Caco-2 (cell line): ENCODE data around the gene CENPX. TPM values are rescaled to one million over a fixed set of nuclear protein-coding genes. Genes with fewer than 3 reads are reported as not detected.
A peak's percentile ranks its signal among the peaks of the same experiment; 100 is the strongest.

Experiments
- BruUV-seq: library from RNA; stranded (reverse); fragments of 400-500 nt; replicated peaks from 2 replicates; lab custom pipeline; 2021; lab: Mats Ljungman, UMichigan
- CTCF ChIA-PET: fragments of 300-600 bp; sonication (Branson Sonifier 250); formaldehyde crosslinking; loops from one replicate; lab custom pipeline; 2022; ENCODE audit warnings: antibody characterized with exemption; lab: Charles Lee
- POLR2A ChIA-PET: fragments of 300-600 bp; sonication (Branson Sonifier 250); formaldehyde crosslinking; loops from one replicate; lab custom pipeline; 2022; ENCODE audit warnings: antibody characterized with exemption; lab: Charles Lee
- DNase-seq, 2 experiments: peaks; one replicate each; pipeline versions ENCODE4 v3.0.0 to v3.0.0-alpha.2; 2020 to 2022
- H3K27me3 ChIP-seq: replicated peaks from 2 replicates; pipeline ENCODE4 v1.6.0; 2011; ENCODE audit warnings: low read length; ENCODE audit not compliant: control insufficient read depth, insufficient read depth
- H3K36me3 ChIP-seq: 2 replicates; pipeline ENCODE4 v1.5.1; 2011; ENCODE audit warnings: low read length; ENCODE audit not compliant: control insufficient read depth, insufficient read depth
- H3K4me1 ChIP-seq: fragments of 250-450 bp; sonication (Bioruptor Pico); 2 replicates; pipeline ENCODE4 v1.5.1; 2020; ENCODE audit warnings: mild to moderate bottlenecking
- H3K4me3 ChIP-seq: 2 replicates; pipeline ENCODE4 v1.5.1; 2011; ENCODE audit warnings: low read depth, mild to moderate bottlenecking, control low read depth, low read length
- H3K9me3 ChIP-seq: fragments of 250-450 bp; sonication (Bioruptor Pico); 2 replicates; pipeline ENCODE4 v1.5.1; 2020; ENCODE audit warnings: mild to moderate bottlenecking, moderate library complexity
- H3K27ac Mint-ChIP-seq: one replicate; pipeline ENCODE4 v1.8.0; 2022; ENCODE audit warnings: mixed read lengths; ENCODE audit not compliant: unreplicated experiment
- H3K27me3 Mint-ChIP-seq: one replicate; pipeline ENCODE4 v1.8.0; 2022; ENCODE audit warnings: mixed read lengths; ENCODE audit not compliant: insufficient read depth, unreplicated experiment
- H3K36me3 Mint-ChIP-seq: one replicate; pipeline ENCODE4 v1.8.0; 2022; ENCODE audit warnings: mild to moderate bottlenecking, mixed read lengths; ENCODE audit not compliant: insufficient read depth, unreplicated experiment
- H3K4me1 Mint-ChIP-seq: one replicate; pipeline ENCODE4 v1.8.0; 2022; ENCODE audit warnings: low read depth, mixed read lengths; ENCODE audit not compliant: unreplicated experiment
- H3K4me3 Mint-ChIP-seq: one replicate; pipeline ENCODE4 v1.8.0; 2022; ENCODE audit warnings: mild to moderate bottlenecking, moderate library complexity, mixed read lengths; ENCODE audit not compliant: unreplicated experiment
- H3K9me3 Mint-ChIP-seq: one replicate; pipeline ENCODE4 v1.8.0; 2022; ENCODE audit warnings: mixed read lengths; ENCODE audit not compliant: unreplicated experiment
- intact Hi-C: fragments of 100-400 bp; cut with micrococcal nuclease; formaldehyde crosslinking; loops from one replicate; pipeline ENCODE4 v1.10.0; 2022; ENCODE audit not compliant: unreplicated experiment
- total RNA-seq: library from RNA; stranded (reverse); gene quantifications from 2 replicates; pipeline ENCODE4 v1.2.3, GENCODE V29; 2022
- TF ChIP-seq, protein P1 (sequence below), 2 experiments: fragments of 200-600 bp in 1 of 2; IDR thresholded peaks; 1 replicate in 1 of 2; 2 replicates in 1 of 2; pipeline versions ENCODE4 v1.5.1 to v1.8.0; 2011 to 2022; ENCODE audit warnings: antibody characterized with exemption in 1 of 2, control low read depth in 1 of 2, inconsistent platforms in 1 of 2, low read depth in 1 of 2, low read length in 1 of 2, mild to moderate bottlenecking in 1 of 2, moderate library complexity in 1 of 2; ENCODE audit not compliant: insufficient read depth in 1 of 2, severe bottlenecking in 1 of 2, unreplicated experiment in 1 of 2

CENPX gene
- total RNA-seq, 1 experiment from 2014 or later = 85.3 TPM

DNA sequence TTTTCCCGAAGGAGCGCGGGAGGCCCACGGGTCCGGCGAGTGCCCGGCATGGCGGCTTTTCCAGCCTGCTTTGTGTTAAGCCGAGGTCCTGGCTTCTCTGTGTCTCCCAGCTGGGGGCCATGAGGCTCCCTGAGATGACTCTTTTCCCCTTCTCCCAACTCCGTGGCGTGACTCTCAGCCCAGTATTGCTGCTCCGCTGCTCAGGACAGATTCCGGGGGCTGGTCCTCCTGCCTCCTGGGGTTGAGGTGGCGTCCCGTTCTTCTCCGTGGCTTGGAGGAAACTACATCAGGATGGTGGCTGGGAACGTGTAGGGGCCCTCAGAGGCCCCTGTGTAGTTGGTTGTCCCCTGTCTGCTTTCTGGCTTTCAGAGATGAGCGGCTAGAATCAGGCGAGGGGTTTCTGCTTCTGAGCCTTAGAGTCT lies 30.0 kb upstream of the CENPX start:
- no peaks in the 10 kb centered on the region for H3K27me3 Mint-ChIP-seq
- ChIA-PET POLR2A (interaction anchor here (0.7 kb wide), 1 partner anchor 15 kb away, joined by 5 read pairs; the partner anchor contains the start of gene DCXR), CTCF (interaction anchor here (0.7 to 2.4 kb wide), 2 partner anchors 16 to 27 kb away, joined by 3 to 14 read pairs; partner anchors contain the start of gene DCXR)
- no TSS peak for BruUV-seq
- Histone ChIP-seq H3K9me3 (no peaks in the 10 kb centered on the region), H3K27me3 (no peaks in the 10 kb centered on the region), H3K36me3 (peaks cover 1% of the 10 kb centered on the region; the same call in 1 of the 2 replicates), H3K4me1 (peaks cover 8% of the 10 kb centered on the region), H3K4me3 (peak overlapping the region; percentile 94)
- H3K4me3 Mint-ChIP-seq = peak overlapping the region; percentile 80
- H3K9me3 Mint-ChIP-seq = no peaks in the 10 kb centered on the region
- intact Hi-C loops = no loop called here
- no peak for DNase-seq
- peaks cover 28% of the 10 kb centered on the region for H3K36me3 Mint-ChIP-seq
- H3K27ac Mint-ChIP-seq = no peak overlapping the region
- TF ChIP-seq, protein P1, sequence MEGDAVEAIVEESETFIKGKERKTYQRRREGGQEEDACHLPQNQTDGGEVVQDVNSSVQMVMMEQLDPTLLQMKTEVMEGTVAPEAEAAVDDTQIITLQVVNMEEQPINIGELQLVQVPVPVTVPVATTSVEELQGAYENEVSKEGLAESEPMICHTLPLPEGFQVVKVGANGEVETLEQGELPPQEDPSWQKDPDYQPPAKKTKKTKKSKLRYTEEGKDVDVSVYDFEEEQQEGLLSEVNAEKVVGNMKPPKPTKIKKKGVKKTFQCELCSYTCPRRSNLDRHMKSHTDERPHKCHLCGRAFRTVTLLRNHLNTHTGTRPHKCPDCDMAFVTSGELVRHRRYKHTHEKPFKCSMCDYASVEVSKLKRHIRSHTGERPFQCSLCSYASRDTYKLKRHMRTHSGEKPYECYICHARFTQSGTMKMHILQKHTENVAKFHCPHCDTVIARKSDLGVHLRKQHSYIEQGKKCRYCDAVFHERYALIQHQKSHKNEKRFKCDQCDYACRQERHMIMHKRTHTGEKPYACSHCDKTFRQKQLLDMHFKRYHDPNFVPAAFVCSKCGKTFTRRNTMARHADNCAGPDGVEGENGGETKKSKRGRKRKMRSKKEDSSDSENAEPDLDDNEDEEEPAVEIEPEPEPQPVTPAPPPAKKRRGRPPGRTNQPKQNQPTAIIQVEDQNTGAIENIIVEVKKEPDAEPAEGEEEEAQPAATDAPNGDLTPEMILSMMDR (IDR thresholded peaks at IDR 0.05; ENCODE audit: insufficient read depth in 1 of 2, low read depth in 1 of 2, low read length in 1 of 2, severe bottlenecking in 1 of 2, unreplicated experiment in 1 of 2) = no peak
- no peaks in the 10 kb centered on the region for H3K4me1 Mint-ChIP-seq

DNA sequence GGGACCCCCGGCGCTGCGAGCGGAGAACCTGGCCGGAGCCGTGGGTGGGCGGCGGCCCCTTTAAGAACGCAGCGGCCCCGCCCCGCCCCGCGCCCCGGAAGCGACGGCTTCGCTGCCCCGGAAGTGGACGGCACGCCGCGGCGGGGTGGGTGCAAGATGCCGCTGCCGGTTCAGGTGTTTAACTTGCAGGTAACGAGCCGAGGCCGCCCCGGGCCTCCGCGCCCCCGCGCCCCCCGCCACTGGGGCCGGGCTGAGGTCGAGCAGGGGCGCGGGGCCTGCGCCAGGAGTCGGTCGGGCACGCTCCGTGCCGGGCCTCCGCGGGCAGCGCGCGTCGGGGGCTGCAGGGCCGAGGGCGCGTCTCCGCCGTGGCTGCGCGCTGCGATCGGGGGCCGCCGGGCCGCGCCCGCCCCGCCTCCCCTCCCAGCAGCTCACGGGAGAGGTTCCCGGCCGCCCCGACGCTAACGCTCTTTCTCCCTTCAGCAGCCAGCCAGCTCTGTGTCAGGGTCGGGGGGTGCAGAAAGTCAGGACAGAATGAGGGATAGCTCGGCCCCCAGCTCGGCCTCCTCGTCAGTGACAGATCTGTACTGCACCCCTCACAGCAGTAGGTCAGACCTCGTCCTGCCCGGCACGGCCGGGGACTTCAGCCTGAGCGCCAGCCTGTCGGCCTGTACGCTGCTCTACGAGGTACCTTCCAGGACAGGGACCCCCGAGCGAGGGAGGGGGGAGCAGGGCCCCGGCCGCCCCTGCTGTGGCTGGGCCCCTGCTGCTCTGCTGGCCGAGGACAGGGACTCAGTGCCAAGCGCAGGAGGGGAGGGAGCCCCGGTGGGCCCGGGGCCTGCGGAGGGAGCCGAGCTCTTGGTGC lies 29.3 kb upstream of the CENPX start, which contains the start of the genes GPS1 and RFNG:
Gene GPS1 (plus strand): TSS at position 123 of the 862 bp plus-strand sequence. CDS start 34 bp downstream, at position 157.
Gene RFNG (minus strand): TSS at position 36 of the 862 bp plus-strand sequence. CDS start 45 bp downstream, outside the sequence.
- Histone ChIP-seq H3K4me3 (peak within 1 kb of the TSS; percentile 94), H3K9me3 (no peaks in the 10 kb centered on the region), H3K36me3 (peaks cover 1% of the 10 kb centered on the region; the same call in 1 of the 2 replicates), H3K27me3 (no peaks in the 10 kb centered on the region), H3K4me1 (peaks cover 8% of the 10 kb centered on the region)
- BruUV-seq = TSS peak; percentile 23
- CTCF ChIA-PET = interaction anchor here (0.7 to 2.4 kb wide), 2 partner anchors 15 to 26 kb away, joined by 3 to 14 read pairs; partner anchors contain the start of gene DCXR
- Mint-ChIP-seq H3K4me3 (peak within 1 kb of the TSS; percentile 80), H3K9me3 (no peaks in the 10 kb centered on the region), H3K27me3 (no peaks in the 10 kb centered on the region), H3K4me1 (no peaks in the 10 kb centered on the region), H3K36me3 (peaks cover 22% of the 10 kb centered on the region), H3K27ac (peak within 1 kb of the TSS; percentile 46)
- peak; percentile 71 to 84 for DNase-seq
- intact Hi-C loops = loop anchor here (1.0 kb wide), 1 partner anchor 15 kb away; the partner anchor contains the start of gene DCXR
- POLR2A ChIA-PET = interaction anchor here (0.6 to 1.7 kb wide), 3 partner anchors 14 to 30 kb away, joined by 5 to 16 read pairs (median 5); partner anchors contain the start of genes CENPX and DCXR
- TF ChIP-seq, protein P1 (IDR thresholded peaks at IDR 0.05; ENCODE audit: insufficient read depth in 1 of 2, low read depth in 1 of 2, low read length in 1 of 2, severe bottlenecking in 1 of 2, unreplicated experiment in 1 of 2) = no peak
